HEK293 (cell line): Measurements from ENCODE around the gene MOCS2.

Experiments
- CTCF ChIA-PET: fragments of 350-600 bp; formaldehyde crosslinking; extraction: SDS; loops from one replicate; lab custom pipeline; 2021; ENCODE audit warnings: antibody characterized with exemption; lab: Yijun Ruan, JAX
- POLR2A ChIA-PET: fragments of 300-600 bp; formaldehyde crosslinking; extraction: SDS; loops from one replicate; lab custom pipeline; 2020; ENCODE audit warnings: antibody characterized with exemption, inconsistent platforms; lab: Yijun Ruan, JAX
- H3K27ac ChIP-seq: fragments of 200-500 bp; sonication (Bioruptor generic); 2 replicates; pipeline ENCODE4 v1.5.1; 2014; ENCODE audit warnings: low read depth, low read length, control low read depth, inconsistent platforms; ENCODE audit errors: extremely low read depth
- H3K36me3 ChIP-seq, 2 experiments: fragments of 200-500 bp in 1 of 2; sonication (Bioruptor generic) in 1 of 2; 1 replicate in 1 of 2; 2 replicates in 1 of 2; pipeline ENCODE4 v1.5.1; 2014 to 2017; ENCODE audit warnings: inconsistent platforms in 2 of 2, low read length in 2 of 2; ENCODE audit not compliant: control insufficient read depth in 2 of 2, insufficient read depth in 1 of 2
- H3K4me1 ChIP-seq: fragments of 200-500 bp; sonication (Bioruptor generic); 2 replicates; pipeline ENCODE4 v1.5.1; 2014; ENCODE audit warnings: mild to moderate bottlenecking, low read length, inconsistent platforms; ENCODE audit not compliant: control insufficient read depth, insufficient read depth
- H3K4me3 ChIP-seq: 2 replicates; pipeline ENCODE4 v1.5.1; 2011; ENCODE audit warnings: low read depth, mild to moderate bottlenecking, control low read depth, low read length, moderate library complexity
- H3K9me3 ChIP-seq: fragments of 200-500 bp; sonication (Bioruptor generic); 2 replicates; pipeline ENCODE4 v1.5.1; 2014; ENCODE audit warnings: low read depth, low read length, inconsistent platforms; ENCODE audit not compliant: control insufficient read depth, insufficient read depth
- OSR2 ChIP-seq: fragments of 450-650 bp; formaldehyde crosslinking; IDR thresholded peaks from 2 replicates; pipeline ENCODE4 v1.5.1; 2016; ENCODE audit warnings: missing biosample characterization, missing genetic modification characterization
- OVOL3 ChIP-seq: fragments of 450-650 bp; formaldehyde crosslinking; IDR thresholded peaks from 2 replicates; pipeline ENCODE4 v1.5.1; 2016; ENCODE audit warnings: missing biosample characterization, missing genetic modification characterization
- SCRT1 ChIP-seq: fragments of 450-650 bp; formaldehyde crosslinking; IDR thresholded peaks from 2 replicates; pipeline ENCODE4 v1.5.1; 2016; ENCODE audit warnings: missing biosample characterization, missing genetic modification characterization, borderline replicate concordance
- SP3 ChIP-seq: fragments of 450-650 bp; formaldehyde crosslinking; IDR thresholded peaks from 2 replicates; pipeline ENCODE4 v1.5.1; 2016; ENCODE audit warnings: missing biosample characterization, missing genetic modification characterization
- ZNF112 ChIP-seq: fragments of 450-650 bp; formaldehyde crosslinking; IDR thresholded peaks from 2 replicates; pipeline ENCODE4 v1.5.0; 2017; ENCODE audit warnings: missing biosample characterization, missing genetic modification characterization
- ZNF140 ChIP-seq: fragments of 450-650 bp; formaldehyde crosslinking; IDR thresholded peaks from 2 replicates; pipeline ENCODE4 v1.5.1; 2016; ENCODE audit warnings: missing biosample characterization, missing genetic modification characterization
- ZNF169 ChIP-seq: fragments of 450-650 bp; formaldehyde crosslinking; IDR thresholded peaks from 2 replicates; pipeline ENCODE4 v1.5.1; 2016; ENCODE audit warnings: missing biosample characterization, missing genetic modification characterization
- ZNF174 ChIP-seq: fragments of 450-650 bp; formaldehyde crosslinking; IDR thresholded peaks from 2 replicates; pipeline ENCODE4 v1.5.0; 2017; ENCODE audit warnings: missing biosample characterization, mild to moderate bottlenecking, missing genetic modification characterization
- ZNF239 ChIP-seq: fragments of 450-650 bp; formaldehyde crosslinking; IDR thresholded peaks from 2 replicates; pipeline ENCODE4 v1.5.1; 2016; ENCODE audit warnings: missing biosample characterization, missing genetic modification characterization
- ZNF311 ChIP-seq: fragments of 450-650 bp; formaldehyde crosslinking; IDR thresholded peaks from 2 replicates; pipeline ENCODE4 v1.5.1; 2017; ENCODE audit warnings: missing biosample characterization, missing genetic modification characterization, borderline replicate concordance
- ZNF324 ChIP-seq: fragments of 450-650 bp; formaldehyde crosslinking; IDR thresholded peaks from 2 replicates; pipeline ENCODE4 v1.5.1; 2016; ENCODE audit warnings: missing biosample characterization, missing genetic modification characterization
- ZNF394 ChIP-seq: fragments of 450-650 bp; formaldehyde crosslinking; IDR thresholded peaks from 2 replicates; pipeline ENCODE4 v1.5.1; 2016; ENCODE audit warnings: missing biosample characterization, missing genetic modification characterization, mild to moderate bottlenecking, moderate library complexity, borderline replicate concordance
- ZNF404 ChIP-seq: fragments of 450-650 bp; formaldehyde crosslinking; IDR thresholded peaks from 2 replicates; pipeline ENCODE4 v1.5.1; 2017; ENCODE audit warnings: missing biosample characterization, missing genetic modification characterization
- ZNF423 ChIP-seq: fragments of 450-650 bp; formaldehyde crosslinking; IDR thresholded peaks from 2 replicates; pipeline ENCODE4 v1.5.1; 2016; ENCODE audit warnings: missing biosample characterization, missing genetic modification characterization
- ZNF48 ChIP-seq: fragments of 450-650 bp; formaldehyde crosslinking; IDR thresholded peaks from 2 replicates; pipeline ENCODE4 v1.5.1; 2016; ENCODE audit warnings: missing biosample characterization, missing genetic modification characterization
- ZNF510 ChIP-seq: fragments of 450-650 bp; formaldehyde crosslinking; IDR thresholded peaks from 2 replicates; pipeline ENCODE4 v1.5.1; 2018; ENCODE audit warnings: mild to moderate bottlenecking, missing genetic modification characterization, missing biosample characterization; ENCODE audit not compliant: insufficient replicate concordance
- ZNF518A ChIP-seq: fragments of 450-650 bp; formaldehyde crosslinking; conservative IDR thresholded peaks from 2 replicates; pipeline ENCODE4 v1.5.1; 2016; ENCODE audit warnings: low read depth, missing biosample characterization, missing genetic modification characterization
- ZNF530 ChIP-seq: fragments of 450-650 bp; formaldehyde crosslinking; IDR thresholded peaks from 2 replicates; pipeline ENCODE4 v1.5.1; 2016; ENCODE audit warnings: low read depth, missing biosample characterization, missing genetic modification characterization
- ZNF555 ChIP-seq: fragments of 450-650 bp; formaldehyde crosslinking; conservative IDR thresholded peaks from 2 replicates; pipeline ENCODE4 v1.5.1; 2017; ENCODE audit warnings: missing biosample characterization, mild to moderate bottlenecking, missing genetic modification characterization, inconsistent platforms
- ZNF580 ChIP-seq: fragments of 450-650 bp; formaldehyde crosslinking; IDR thresholded peaks from 2 replicates; pipeline ENCODE4 v1.5.1; 2016; ENCODE audit warnings: missing biosample characterization, missing genetic modification characterization
- ZNF624 ChIP-seq: fragments of 450-650 bp; formaldehyde crosslinking; IDR thresholded peaks from 2 replicates; pipeline ENCODE4 v1.5.1; 2017; ENCODE audit warnings: missing biosample characterization, missing genetic modification characterization
- ZNF692 ChIP-seq: fragments of 450-650 bp; formaldehyde crosslinking; IDR thresholded peaks from 2 replicates; pipeline ENCODE4 v1.5.1; 2016; ENCODE audit warnings: missing biosample characterization, missing genetic modification characterization
- ZNF791 ChIP-seq: fragments of 450-650 bp; formaldehyde crosslinking; IDR thresholded peaks from 2 replicates; pipeline ENCODE4 v1.5.1; 2016; ENCODE audit warnings: missing biosample characterization, missing genetic modification characterization
- TF ChIP-seq, protein P1 (sequence below): fragments of 450-650 bp; formaldehyde crosslinking; optimal IDR thresholded peaks from 2 replicates; pipeline ENCODE3; 2016; ENCODE audit warnings: missing biosample characterization, mild to moderate bottlenecking, missing genetic modification characterization
- TF ChIP-seq, protein P2 (sequence below): fragments of 450-650 bp; formaldehyde crosslinking; IDR thresholded peaks from 2 replicates; pipeline ENCODE4 v1.5.1; 2016; ENCODE audit warnings: missing biosample characterization, missing genetic modification characterization
- TF ChIP-seq, protein P3 (sequence below): fragments of 450-650 bp; formaldehyde crosslinking; IDR thresholded peaks from 2 replicates; pipeline ENCODE4 v1.5.1; 2016; ENCODE audit warnings: missing biosample characterization, missing genetic modification characterization, borderline replicate concordance

MOCS2 gene

GRCh38 chr5:53052499-53052898, 57.1 kb downstream of the MOCS2 start (continued):
- TF ChIP-seq ZNF140, result no peak
- TF ChIP-seq OSR2, result no peak
- TF ChIP-seq, protein P1, sequence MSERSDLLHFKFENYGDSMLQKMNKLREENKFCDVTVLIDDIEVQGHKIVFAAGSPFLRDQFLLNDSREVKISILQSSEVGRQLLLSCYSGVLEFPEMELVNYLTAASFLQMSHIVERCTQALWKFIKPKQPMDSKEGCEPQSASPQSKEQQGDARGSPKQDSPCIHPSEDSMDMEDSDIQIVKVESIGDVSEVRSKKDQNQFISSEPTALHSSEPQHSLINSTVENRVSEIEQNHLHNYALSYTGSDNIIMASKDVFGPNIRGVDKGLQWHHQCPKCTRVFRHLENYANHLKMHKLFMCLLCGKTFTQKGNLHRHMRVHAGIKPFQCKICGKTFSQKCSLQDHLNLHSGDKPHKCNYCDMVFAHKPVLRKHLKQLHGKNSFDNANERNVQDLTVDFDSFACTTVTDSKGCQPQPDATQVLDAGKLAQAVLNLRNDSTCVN, result no peak
- no peak for TF ChIP-seq ZNF530 (tag by site-specific recombination)
- no peak for TF ChIP-seq ZNF112
- TF ChIP-seq ZNF580 (tag by site-specific recombination), result no peak
- no peak for TF ChIP-seq ZNF48
- no peak for TF ChIP-seq SCRT1
- TF ChIP-seq ZNF394 (tag by site-specific recombination), result no peak
- no peak for TF ChIP-seq SP3
- no peak for TF ChIP-seq ZNF791 (tag by site-specific recombination)
- no peak for TF ChIP-seq ZNF169 (tag by site-specific recombination)
- TF ChIP-seq ZNF510 (tag by site-specific recombination), result no peak
- TF ChIP-seq ZNF174, result no peak

- ChIA-PET POLR2A (no interaction called here), CTCF (interaction anchor here (1.5 to 2.1 kb wide), 2 partner anchors 13 to 100 kb away, joined by 5 to 8 read pairs; no protein-coding TSS in a partner anchor)
- H3K9me3 ChIP-seq, result no peaks in the 10 kb centered on the region
- no peak overlapping the region for H3K4me3 ChIP-seq
- H3K4me1 ChIP-seq, result no peaks in the 10 kb centered on the region
- H3K27ac ChIP-seq, result no peak overlapping the region
- peaks cover 0 to 2% of the 10 kb centered on the region in 2 experiments for H3K36me3 ChIP-seq
- TF ChIP-seq, protein P2, sequence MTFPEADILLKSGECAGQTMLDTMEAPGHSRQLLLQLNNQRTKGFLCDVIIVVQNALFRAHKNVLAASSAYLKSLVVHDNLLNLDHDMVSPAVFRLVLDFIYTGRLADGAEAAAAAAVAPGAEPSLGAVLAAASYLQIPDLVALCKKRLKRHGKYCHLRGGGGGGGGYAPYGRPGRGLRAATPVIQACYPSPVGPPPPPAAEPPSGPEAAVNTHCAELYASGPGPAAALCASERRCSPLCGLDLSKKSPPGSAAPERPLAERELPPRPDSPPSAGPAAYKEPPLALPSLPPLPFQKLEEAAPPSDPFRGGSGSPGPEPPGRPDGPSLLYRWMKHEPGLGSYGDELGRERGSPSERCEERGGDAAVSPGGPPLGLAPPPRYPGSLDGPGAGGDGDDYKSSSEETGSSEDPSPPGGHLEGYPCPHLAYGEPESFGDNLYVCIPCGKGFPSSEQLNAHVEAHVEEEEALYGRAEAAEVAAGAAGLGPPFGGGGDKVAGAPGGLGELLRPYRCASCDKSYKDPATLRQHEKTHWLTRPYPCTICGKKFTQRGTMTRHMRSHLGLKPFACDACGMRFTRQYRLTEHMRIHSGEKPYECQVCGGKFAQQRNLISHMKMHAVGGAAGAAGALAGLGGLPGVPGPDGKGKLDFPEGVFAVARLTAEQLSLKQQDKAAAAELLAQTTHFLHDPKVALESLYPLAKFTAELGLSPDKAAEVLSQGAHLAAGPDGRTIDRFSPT (tag by site-specific recombination), result no peak
- TF ChIP-seq ZNF423 (no peak), ZNF518A (tag by site-specific recombination) (no peak), OVOL3 (tag by site-specific recombination) (no peak), ZNF394 (tag by site-specific recombination) (no peak), ZNF324 (tag by site-specific recombination) (no peak), ZNF404 (no peak), ZNF624 (tag by site-specific recombination) (no peak), ZNF311 (tag by site-specific recombination) (no peak), ZNF555 (tag by site-specific recombination) (no peak), ZNF239 (tag by site-specific recombination) (no peak), ZNF692 (no peak)
- TF ChIP-seq, protein P3, sequence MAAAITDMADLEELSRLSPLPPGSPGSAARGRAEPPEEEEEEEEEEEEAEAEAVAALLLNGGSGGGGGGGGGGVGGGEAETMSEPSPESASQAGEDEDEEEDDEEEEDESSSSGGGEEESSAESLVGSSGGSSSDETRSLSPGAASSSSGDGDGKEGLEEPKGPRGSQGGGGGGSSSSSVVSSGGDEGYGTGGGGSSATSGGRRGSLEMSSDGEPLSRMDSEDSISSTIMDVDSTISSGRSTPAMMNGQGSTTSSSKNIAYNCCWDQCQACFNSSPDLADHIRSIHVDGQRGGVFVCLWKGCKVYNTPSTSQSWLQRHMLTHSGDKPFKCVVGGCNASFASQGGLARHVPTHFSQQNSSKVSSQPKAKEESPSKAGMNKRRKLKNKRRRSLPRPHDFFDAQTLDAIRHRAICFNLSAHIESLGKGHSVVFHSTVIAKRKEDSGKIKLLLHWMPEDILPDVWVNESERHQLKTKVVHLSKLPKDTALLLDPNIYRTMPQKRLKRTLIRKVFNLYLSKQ (tag by site-specific recombination), result no peak
These were observed 61.3 kb downstream of the MOCS2 start for GRCh38 chr5:53048248-53048647.
